Adrenal gland (tissue), 12 donors: ENCODE results near the gene TLE2. TPM values are rescaled to one million over a fixed set of nuclear protein-coding genes. Genes with fewer than 3 reads are reported as not detected.
"Not testable (repeated sequence)": the region's sequence is repeated elsewhere in the genome, so short reads cannot be mapped to it uniquely, and the experiment has no call there.

Experiments
- DNase-seq, 7 donors: peaks; one replicate each; pipeline ENCODE4 v3.0.0-alpha.2; 2019 to 2020
- H3K27ac ChIP-seq, 5 donors: fragments of 200-600 bp; sonication (generic) in 4 of 5; 1 replicate in 3 of 5; 2 replicates in 2 of 5; pipeline versions ENCODE4 v1.5.1 to v1.8.0; 2016 to 2020; ENCODE audit warnings: mild to moderate bottlenecking in 1 of 5
- H3K27me3 ChIP-seq: fragments of 200-600 bp; 2 replicates; pipeline ENCODE4 v1.8.0; 2021
- H3K36me3 ChIP-seq, 2 donors: fragments of 200-600 bp; replicated peaks in 1 of 2; 1 replicate in 1 of 2; 2 replicates in 1 of 2; pipeline versions ENCODE4 v1.5.1 to v1.8.0; 2018 to 2022
- H3K4me1 ChIP-seq, 2 donors: fragments of 200-600 bp; replicated peaks in 1 of 2; 1 replicate in 1 of 2; 2 replicates in 1 of 2; pipeline versions ENCODE4 v1.5.1 to v1.8.0; 2018 to 2021
- H3K4me3 ChIP-seq, 4 donors: fragments of 200-600 bp; sonication (generic) in 3 of 4; one replicate each; pipeline ENCODE4 v1.5.1; 2016 to 2018
- H3K9me3 ChIP-seq, 3 donors: fragments of 200-600 bp; sonication (generic) in 1 of 3; replicated peaks in 1 of 3; 1 replicate in 2 of 3; 2 replicates in 1 of 3; pipeline versions ENCODE4 v1.5.1 to v1.8.0; 2016 to 2021
- POLR2A ChIP-seq, 2 donors: fragments of 450-650 bp; IDR thresholded peaks; one replicate each; pipeline ENCODE4 v1.6.1; 2017; ENCODE audit warnings: antibody characterized with exemption in 2 of 2, mild to moderate bottlenecking in 2 of 2, moderate library complexity in 1 of 2
- WGBS, 4 donors: extraction: QIAGEN DNeasy Blood & Tissue Kit in 2 of 4; methylation state at CpG; one replicate each; pipeline versions ENCODE4 v1.1.5 to v1.1.7; 2013 to 2017; 5-methylcytosine and 5-hydroxymethylcytosine counted together
- intact Hi-C, 2 donors: fragments of 100-400 bp; cut with DNase I; formaldehyde crosslinking; loops; one replicate each; pipeline versions ENCODE4 v1.14.1 to v1.15.0; 2022 to 2023
- polyA plus RNA-seq, 3 donors: library from polyadenylated mRNA; stranded (reverse); fragments of 200-250 nt in 2 of 3; fragments of 350-450 nt in 1 of 3; fragmentation: Illumina TruSeq in 1 of 3; extraction: RNeasy Lipid Tissue Mini Kit (QIAGEN cat#74804) in 1 of 3; gene quantifications; one replicate each; pipeline ENCODE4 v1.2.3, GENCODE V29; 2013 to 2014
- total RNA-seq, 9 donors: library from RNA; depleted of rRNA in 4 of 9; stranded (reverse); fragments of >200 nt in 4 of 9; fragments of 120-200 nt in 1 of 9; fragmentation: NEBNext Ultra II Directional in 1 of 9; extraction: Animal tissue kit (Norgen Biotek cat#: 25700) in 1 of 9; gene quantifications; one replicate each; pipeline versions ENCODE4 v1.1.0 to v1.2.4, GENCODE V29; 2013 to 2023
- TF ChIP-seq, protein P1 (sequence below), 6 experiments: fragments of 450-650 bp in 4 of 6; fragments of 200-600 bp in 2 of 6; sonication (generic) in 1 of 6; IDR thresholded peaks; 1 replicate in 5 of 6; 2 replicates in 1 of 6; pipeline versions ENCODE4 v1.5.1 to v1.8.0; 2016 to 2021; ENCODE audit warnings: antibody characterized with exemption in 6 of 6, mild to moderate bottlenecking in 2 of 6, moderate library complexity in 1 of 6
- donor health status: healthy with polysubstance abuse.
- donor health status: Bipolar disorder and iron deficiency.
- donor health status: DM: yes; HTN: yes; CAD: no.
- donor health status: DM: no; HTN: no; CAD: no.
- donor health status: DM: no; HTN: no; CAD: no.
- donor health status: DM: yes; HTN: yes; CAD: no.

TLE2 gene
- total and polyA plus RNA-seq, 12 donors = 4.0 to 106 (median 57.2) TPM

DNA sequence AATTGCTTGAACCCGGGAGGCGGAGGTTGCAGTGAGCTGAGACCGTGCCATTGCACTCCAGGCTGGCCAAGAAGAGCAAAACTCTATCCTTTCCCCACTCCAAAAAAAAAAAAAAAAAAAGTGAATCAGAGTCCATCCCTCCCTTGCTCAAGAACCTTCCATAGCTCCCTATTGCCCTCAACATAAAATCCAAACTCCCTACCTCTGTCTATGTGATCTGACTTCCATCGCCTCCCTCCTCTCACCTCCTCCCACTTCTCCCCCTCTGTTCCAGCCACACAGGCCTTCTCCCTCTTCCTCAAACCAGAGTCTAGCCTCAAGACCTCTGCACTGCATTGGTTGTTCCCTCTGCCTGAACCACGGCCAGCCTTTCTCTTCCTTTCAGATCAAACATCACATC lies 10.0 kb upstream of the TLE2 start:
- no peaks in the 10 kb centered on the region for H3K9me3 ChIP-seq
- no peak for DNase-seq
- 76 to 80% (median 79%) methylated on average over 5 of the region's 5 CpGs for WGBS, 4 donors
- TF ChIP-seq POLR2A (IDR thresholded peaks at IDR 0.05) = no peak
- TF ChIP-seq, protein P1, sequence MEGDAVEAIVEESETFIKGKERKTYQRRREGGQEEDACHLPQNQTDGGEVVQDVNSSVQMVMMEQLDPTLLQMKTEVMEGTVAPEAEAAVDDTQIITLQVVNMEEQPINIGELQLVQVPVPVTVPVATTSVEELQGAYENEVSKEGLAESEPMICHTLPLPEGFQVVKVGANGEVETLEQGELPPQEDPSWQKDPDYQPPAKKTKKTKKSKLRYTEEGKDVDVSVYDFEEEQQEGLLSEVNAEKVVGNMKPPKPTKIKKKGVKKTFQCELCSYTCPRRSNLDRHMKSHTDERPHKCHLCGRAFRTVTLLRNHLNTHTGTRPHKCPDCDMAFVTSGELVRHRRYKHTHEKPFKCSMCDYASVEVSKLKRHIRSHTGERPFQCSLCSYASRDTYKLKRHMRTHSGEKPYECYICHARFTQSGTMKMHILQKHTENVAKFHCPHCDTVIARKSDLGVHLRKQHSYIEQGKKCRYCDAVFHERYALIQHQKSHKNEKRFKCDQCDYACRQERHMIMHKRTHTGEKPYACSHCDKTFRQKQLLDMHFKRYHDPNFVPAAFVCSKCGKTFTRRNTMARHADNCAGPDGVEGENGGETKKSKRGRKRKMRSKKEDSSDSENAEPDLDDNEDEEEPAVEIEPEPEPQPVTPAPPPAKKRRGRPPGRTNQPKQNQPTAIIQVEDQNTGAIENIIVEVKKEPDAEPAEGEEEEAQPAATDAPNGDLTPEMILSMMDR (IDR thresholded peaks at IDR 0.05) = no peak
- no peak overlapping the region for H3K4me3 ChIP-seq
- peaks cover 22 to 30% of the 10 kb centered on the region in 2 donors for H3K4me1 ChIP-seq
- no peaks in the 10 kb centered on the region for H3K27me3 ChIP-seq
- peak overlapping the region in 4 of 5 donors; percentile 10 to 82 (median 58) for H3K27ac ChIP-seq
- intact Hi-C loops = loop anchor here in 1 of 2 donors (10.0 kb wide), 1 partner anchor 64 kb away; the partner anchor contains the start of gene TLE6
- no peaks in the 10 kb centered on the region for H3K36me3 ChIP-seq

DNA sequence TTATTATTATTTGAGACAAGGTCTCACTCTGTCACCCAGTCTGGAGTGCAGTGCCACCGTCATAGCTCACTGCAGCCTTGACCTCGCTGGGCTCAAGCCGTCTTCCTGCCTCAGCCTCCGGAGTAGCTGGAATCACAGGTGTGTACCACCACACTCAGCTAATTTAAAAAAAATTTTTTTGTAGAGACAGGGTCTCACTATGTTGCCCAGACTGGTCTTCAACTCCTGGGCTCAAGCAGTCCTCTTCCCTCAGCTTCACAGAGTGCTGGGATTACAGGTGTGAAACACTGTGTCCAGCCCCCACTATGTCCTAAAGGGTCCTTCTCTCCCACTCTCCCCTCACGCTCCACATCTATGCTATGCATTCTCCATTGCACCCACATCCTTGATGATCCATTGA lies 9.1 kb upstream of the TLE2 start:
- H3K27ac ChIP-seq = no peak overlapping the region
- H3K36me3 ChIP-seq = no peaks in the 10 kb centered on the region
- no peak overlapping the region for H3K4me3 ChIP-seq
- WGBS, 4 donors = 50 to 75% (median 67%) methylated on average over 5 of the region's 5 CpGs
- H3K27me3 ChIP-seq = no peaks in the 10 kb centered on the region
- intact Hi-C loops = loop anchor here in 1 of 2 donors (10.0 kb wide), 1 partner anchor 63 kb away; the partner anchor contains the start of gene TLE6
- H3K9me3 ChIP-seq = no peaks in the 10 kb centered on the region
- peak in 2 of 7 donors; percentile 16 to 35 for DNase-seq
- peaks cover 26 to 32% of the 10 kb centered on the region in 2 donors for H3K4me1 ChIP-seq
- TF ChIP-seq, protein P1 (IDR thresholded peaks at IDR 0.05) = no peak
- TF ChIP-seq POLR2A (IDR thresholded peaks at IDR 0.05) = no peak

DNA sequence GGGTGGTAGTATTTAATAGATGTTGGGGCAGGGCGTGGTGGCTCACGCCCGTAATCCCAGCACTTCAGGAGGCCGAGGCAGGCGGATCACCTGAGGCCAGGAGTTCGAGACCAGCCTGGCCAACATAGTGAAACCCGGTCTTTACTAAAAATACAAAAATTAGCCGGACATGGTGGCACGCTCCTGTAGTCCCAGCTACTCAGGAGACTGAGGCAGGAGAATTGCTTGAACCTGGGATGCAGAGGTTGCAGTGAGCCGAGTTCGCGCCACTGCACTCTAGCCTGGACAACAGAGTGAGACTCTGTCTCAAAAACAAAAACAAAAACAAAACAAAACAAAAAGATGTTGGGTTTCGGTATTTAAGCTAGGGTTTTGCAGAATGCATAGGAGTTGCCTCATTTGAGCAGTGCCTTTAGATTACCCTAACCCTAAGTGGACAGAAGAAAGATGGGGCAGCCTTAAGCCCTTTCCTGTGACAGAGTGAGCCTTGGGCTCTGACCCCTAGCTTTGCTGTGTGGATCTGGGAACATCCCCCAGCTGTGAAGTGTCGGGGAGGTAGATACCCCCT lies 8.0 kb upstream of the TLE2 start:
- intact Hi-C loops = loop anchor here in 1 of 2 donors (10.0 kb wide), 1 partner anchor 62 kb away; the partner anchor contains the start of gene TLE6
- DNase-seq, H3K36me3 ChIP-seq, H3K27me3 ChIP-seq, H3K9me3 ChIP-seq: not testable (repeated sequence)
- 61 to 78% (median 70%) methylated on average over 10 to 14 of the region's 14 CpGs for WGBS, 4 donors
- peak overlapping the region in 4 of 5 donors; percentile 85 to 95 (median 94) for H3K27ac ChIP-seq
- H3K4me1 ChIP-seq = peaks cover 26 to 32% of the 10 kb centered on the region in 2 donors
- peak overlapping the region in 1 of 4 donors; percentile 59 for H3K4me3 ChIP-seq

DNA sequence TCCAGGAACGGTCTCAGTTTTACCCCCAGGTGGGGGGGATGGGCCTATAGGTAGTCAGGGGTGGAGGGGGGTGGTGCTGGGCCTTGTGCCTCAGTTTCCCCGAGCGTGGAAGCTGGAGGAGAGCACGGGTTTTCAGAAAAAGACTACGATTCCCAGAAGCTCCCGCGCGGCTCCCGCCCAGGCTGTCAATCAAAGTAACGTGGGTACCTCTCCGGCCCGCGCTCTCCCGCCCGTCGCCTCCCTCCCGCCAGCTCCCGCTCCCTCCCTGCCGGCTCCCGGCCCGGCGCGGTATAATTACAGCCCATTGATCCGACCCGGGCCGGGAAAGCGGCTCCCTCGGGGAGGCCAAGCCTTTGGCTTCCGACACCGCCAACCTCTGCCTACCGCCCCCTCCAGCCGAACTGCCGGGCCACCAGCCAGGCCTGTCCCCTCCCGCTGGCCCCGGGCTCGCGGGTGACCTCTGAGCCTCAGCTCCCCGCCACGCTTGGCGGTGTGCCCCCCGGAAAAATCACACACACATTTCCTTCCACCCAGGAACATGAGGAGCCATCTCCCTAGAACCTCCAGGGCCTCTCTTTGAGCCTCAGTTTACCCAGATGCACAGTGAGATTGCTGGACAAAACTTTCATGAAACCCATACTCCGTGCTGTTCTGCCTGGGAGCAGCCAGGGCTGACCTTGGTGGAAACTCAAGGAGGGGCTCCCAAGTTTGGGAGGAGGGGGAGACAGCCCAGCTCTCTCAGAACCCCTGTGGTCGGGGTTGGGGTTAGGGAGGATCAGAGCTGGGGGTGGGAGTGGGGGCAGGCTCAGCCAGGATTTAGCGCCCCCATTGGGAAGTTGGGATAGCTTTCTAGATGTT lies 7.3 kb upstream of the TLE2 start:
- intact Hi-C loops = loop anchor here in 1 of 2 donors (10.0 kb wide), 1 partner anchor 62 kb away; the partner anchor contains the start of gene TLE6
- Histone ChIP-seq H3K4me3 (peak overlapping the region in 2 of 4 donors; percentile 36 to 59), H3K27ac (peak overlapping the region; percentile 70 to 95 (median 94)), H3K36me3 (no peaks in the 10 kb centered on the region), H3K4me1 (peaks cover 26 to 32% of the 10 kb centered on the region in 2 donors), H3K9me3 (no peaks in the 10 kb centered on the region), H3K27me3 (no peaks in the 10 kb centered on the region)
- 0 to 3% (median 2%) methylated on average over 9 to 44 of the region's 44 CpGs for WGBS, 4 donors
- TF ChIP-seq, protein P1 (IDR thresholded peaks at IDR 0.05) = peak in 2 of 6 experiments; percentile 1 to 12
- TF ChIP-seq POLR2A (IDR thresholded peaks at IDR 0.05) = peak in 1 of 2 donors; percentile 59
- peak; percentile 94 to 97 (median 96) for DNase-seq
